ENCODE measurements around the gene POPDC3.
A peak's percentile ranks its signal among the peaks of the same experiment; 100 is the strongest.
"Not testable (repeated sequence)": the region's sequence is repeated elsewhere in the genome, so short reads cannot be mapped to it uniquely, and the experiment has no call there.

The POPDC3 gene

DNA sequence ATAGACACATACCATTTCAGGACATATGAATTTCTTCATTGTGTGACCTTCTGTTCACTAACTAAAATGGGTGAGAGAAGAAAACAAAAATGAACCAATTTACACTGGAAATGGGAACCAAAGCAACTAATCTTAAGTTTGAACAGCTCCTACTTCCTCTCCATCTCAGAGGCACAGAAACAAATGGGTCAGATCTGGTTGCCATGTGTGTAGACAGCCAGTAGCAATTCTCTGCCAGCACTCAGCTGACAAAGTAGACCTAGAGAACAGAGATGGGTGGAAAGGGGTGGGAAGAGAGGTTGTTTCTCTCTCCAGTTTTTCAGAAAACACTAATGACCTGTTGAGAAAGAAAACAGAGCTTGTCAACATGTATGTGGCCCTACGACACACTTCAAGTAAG is 14.3 kb upstream of the POPDC3 start:
- DNase-seq, result no peak

- DNase-seq, result no peak
Measured at GRCh38 chr6:105193647-105194046, 13.8 kb upstream of the POPDC3 start.

- DNase-seq, result no peak
Measured at GRCh38 chr6:105192707-105193465, 13.1 kb upstream of the POPDC3 start.

DNA sequence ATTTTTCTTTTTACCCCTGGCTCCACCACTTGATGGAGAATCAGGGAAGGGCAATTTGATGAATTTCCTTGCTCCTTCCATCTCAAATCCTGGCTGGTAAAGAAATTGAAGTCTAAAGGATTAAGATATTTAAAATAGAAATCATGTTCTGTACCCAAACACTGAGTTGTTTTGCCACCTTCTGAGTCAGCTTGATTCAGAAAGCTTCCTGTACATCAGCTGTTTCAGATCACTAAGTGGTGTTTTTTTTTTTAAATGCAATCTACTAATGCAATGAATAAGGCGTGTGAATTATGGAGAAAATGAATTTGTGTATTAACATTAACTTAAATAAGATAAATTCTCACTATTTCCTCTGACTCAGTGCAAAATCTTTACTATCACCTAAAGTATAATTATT is 11.5 kb upstream of the POPDC3 start:
- no peak for DNase-seq

GRCh38 chr6:105189026-105189820 is 9.4 kb upstream of the POPDC3 start:
- DNase-seq, result no peak

DNA sequence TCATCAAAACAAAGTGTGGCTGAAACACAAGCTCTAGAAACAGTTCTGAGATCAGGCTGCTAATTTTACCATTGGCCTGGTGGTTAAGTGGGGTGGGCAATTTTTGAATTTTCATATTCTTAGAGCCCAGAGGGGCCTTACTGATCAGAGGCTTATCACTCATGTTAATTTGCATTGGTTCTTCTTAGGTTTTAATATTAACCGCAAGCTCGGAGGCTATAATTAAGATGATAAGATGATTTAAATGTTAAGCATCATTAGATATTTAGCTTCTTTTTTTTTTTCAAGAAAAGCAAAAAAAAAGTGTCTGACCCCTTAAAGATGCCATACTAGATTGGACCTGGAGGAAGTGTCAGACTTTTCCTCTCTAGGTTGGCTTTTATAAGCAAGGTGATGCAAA is 8.4 kb upstream of the POPDC3 start:
- no peak for DNase-seq

DNA sequence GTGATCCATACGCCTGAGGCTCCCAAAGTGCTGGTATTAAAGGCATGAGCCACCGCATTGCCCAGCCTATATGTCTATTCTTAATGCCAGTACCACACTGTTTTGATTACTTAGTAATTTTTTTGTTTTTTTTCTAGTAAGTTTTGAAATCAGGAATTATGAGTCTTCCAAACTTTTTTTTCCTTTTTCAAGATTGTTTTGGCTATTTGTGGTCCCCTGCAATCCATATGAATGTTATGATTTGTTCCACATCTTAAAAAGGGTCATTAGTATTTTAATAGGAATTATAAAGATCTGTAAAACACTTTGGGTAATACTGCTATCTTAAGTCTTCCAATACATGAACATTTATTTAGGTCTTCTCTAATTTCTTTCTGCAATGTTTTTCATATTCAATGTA is 6.8 kb upstream of the POPDC3 start:
- no peak for DNase-seq

DNA sequence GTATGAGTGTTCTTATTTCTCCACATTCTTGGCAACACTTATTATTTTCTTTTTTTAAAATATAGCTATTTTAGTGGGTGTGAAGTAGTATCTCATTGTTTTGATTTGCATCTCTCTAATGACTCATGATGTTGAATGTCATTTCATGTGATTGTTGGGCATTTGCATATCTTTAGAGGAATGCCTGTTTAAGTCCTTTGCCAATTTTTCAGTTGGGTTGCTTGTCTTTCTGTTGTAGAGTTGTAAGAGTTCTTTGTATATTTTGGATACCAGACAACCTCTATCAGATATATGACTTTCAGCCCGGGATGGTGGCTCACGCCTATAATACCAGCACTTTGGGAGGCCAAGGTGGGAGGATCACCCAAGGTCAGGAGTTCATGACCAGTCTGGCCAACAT is 5.1 kb upstream of the POPDC3 start:
- DNase-seq, result no peak

- no peak for DNase-seq
Measured at GRCh38 chr6:105181981-105182515, 2.2 kb upstream of the POPDC3 start.

DNA sequence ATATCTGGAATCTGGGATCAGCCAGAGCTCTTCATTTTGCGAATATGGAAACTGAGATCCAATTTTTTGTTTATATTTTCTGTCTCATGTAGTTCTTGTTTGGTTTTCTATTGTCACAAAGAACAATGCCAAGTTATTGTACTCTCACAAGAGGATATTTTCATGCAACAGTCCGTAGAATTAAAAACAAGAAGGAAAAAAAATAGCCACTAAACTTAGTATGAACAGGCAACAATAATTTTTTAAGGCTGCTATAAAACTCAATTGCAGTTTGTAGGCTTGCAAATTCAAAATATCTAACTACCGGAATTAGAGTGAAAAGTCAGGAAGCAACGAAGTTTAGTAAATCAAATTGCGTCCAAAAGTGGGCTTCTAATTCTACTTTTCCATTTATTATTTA is 1.2 kb downstream of the POPDC3 start:
- no peak for DNase-seq

DNA sequence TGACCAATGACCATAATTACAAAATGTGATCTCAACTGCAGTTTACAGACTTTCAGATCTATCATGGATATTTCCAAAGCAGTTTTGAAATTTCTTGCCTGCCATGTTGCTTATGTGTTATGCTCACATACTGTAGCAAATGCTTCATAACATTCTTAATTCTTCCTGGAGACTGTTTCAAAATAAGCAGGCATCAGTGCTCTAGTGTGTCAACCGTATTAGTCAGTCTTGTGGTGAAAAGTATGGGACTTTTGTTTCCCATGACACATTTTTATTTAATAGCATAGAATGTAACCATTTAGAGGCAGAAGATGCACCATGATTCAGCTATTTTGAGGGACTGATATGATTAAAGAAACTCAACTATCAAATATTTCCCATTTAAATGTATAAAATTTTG is 1.7 kb downstream of the POPDC3 start:
- DNase-seq, result peak; percentile 9

- DNase-seq, result no peak
Measured at GRCh38 chr6:105177556-105177955, 2.3 kb downstream of the POPDC3 start.

GRCh38 chr6:105174512-105174911 is 5.3 kb downstream of the POPDC3 start:
- DNase-seq, result no peak

DNA sequence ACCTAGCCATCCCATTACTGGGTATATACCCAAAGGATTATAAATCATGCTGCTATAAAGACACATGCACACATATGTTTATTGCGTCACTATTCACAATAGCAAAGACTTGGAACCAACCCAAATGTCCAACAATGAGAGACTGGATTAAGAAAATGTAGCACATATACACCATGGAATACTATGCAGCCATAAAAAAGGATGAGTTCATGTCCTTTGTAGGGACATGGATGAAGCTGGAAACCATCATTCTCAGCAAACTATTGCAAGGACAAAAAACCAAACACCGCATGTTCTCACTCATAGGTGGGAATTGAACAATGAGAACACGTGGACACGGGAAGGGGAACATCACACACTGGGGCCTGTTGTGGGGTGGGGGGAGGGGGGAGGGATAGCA is 7.3 kb downstream of the POPDC3 start:
- not testable (repeated sequence) for DNase-seq

DNA sequence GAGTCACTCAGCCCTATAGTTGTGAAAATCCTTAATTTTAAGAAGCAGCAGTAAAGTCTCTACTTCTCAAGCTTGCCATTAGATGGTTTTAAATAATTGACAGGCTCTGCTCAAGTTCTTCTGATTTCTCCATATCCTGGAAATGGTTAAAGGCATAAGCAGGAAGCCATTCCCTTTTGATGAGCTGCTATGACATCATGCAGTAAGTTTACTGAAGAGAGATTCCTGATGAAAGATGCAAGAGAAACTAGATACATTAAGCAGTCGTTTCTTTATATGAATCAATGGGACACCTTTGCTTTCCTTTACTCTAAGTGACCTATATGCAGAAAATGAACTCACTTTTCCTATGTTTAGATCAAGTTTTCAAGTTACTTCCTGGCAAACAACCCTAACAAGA is 9.8 kb downstream of the POPDC3 start:
- no peak for DNase-seq

DNA sequence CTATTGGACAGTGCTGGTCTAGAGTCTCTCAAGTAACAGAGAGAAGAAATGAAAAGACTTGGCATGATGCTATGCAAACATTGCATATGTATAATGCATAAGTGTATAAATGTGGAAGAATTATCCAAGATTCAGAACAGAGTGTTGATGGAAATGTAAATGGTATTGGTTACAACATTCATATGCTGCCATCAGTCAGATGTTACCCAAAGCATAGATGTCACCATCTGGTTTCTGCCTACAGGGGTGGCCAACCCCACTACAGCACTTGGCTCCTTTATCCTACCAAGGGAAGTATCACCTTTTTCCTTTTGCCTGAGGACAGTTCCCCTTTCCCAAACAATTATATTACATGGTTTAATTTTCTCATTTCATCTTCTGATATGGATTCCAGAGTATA is 11.9 kb downstream of the POPDC3 start:
- DNase-seq, result no peak

DNA sequence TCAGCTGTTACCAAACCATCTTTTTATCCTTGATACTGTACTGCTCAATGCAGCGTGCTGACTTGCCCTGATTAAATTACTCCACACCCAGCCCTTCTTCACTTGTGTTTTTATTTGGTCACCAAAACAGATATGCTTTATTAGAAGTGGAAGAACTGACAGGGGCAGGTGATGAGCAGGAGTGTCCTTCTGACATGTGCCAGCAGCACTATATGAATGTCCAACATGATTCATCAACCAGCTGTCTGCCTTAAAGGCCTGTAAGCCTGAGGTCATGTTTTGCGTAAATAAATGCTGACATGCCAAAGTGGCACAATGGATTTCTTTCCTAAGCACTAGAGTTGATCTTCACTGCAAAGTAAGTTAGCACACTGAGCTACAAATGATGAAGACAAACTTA is 15.4 kb downstream of the POPDC3 start:
- DNase-seq, result no peak

DNA sequence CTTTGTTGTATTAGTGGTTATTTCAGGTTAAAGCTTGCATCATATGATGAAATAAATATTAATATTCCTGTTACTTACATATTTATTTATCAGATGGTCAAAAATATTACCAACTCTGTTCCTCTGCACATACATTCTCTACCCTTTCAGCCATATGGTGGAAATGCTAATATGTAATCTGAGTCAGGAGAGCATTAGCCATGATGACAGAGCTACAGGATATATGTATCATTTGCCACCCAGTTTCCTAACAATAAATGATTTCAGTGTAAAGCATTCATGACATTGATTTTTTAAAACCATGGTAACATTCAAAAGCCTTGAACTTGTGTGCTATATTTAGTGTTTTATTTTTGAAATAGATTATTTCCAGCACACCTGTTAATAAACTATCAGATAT is 16.6 kb downstream of the POPDC3 start:
- DNase-seq, result no peak

GRCh38 chr6:105162377-105162776 is 17.4 kb downstream of the POPDC3 start:
- DNase-seq, result no peak

- DNase-seq, result no peak
Measured at GRCh38 chr6:105161421-105161820, 18.4 kb downstream of the POPDC3 start.

DNA sequence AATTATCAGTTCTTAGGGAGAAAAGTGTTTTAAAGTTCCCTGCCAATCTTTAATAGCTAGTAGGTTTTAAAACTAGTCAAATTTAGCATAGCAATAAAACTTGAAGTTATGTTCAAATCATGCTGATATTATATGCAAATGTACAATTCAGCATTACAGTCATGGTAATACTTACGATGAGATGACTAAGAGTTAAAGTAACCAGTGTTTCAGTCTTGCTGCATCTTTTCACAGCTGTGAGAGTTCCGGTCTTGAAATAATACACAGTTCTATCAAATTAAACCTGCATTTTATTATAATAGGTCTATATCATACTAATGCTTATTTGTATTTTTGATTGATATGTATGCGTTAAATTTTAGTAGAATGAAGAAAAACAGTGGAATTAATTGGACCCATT is 26.1 kb downstream of the POPDC3 start:
- no peak for DNase-seq

DNA sequence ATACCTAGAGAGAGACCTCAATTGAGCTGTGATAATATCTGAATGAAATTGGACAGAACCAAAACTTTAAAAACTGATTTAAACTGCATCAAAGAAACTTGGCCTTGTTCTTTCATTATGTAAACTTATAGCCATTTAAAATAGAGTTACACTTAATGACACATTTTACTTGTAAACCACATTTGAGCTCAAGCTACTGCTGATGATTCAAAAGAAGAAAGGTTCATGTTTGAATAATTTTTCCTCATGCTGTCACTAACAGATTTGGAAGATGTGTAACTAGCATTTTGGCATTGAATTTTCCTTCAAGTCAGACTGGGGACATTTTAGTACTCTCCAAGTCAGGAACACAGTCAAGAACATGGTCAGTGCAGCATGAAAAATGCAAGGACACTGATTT is 26.9 kb downstream of the POPDC3 start:
- no peak for DNase-seq

DNA sequence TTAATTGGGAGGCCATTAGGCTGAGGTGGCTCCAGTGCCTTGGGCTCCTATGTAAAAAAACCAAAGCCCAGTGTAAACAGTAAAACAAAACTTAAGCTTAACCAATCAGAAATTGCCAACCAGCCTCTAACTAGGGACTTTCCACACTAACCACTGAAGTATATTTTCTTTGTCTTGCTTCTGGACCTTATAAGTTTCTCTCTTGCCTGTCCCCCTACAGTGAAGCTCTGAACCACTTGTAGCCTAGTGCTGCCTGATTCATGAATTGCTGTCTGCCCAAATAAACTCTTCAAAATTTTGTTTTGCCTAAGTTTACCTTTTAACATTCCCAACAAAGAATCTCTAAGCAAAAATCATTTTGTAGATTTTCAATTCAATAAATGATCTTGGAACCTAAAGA is 28.2 kb downstream of the POPDC3 start:
- DNase-seq, result peak; percentile 8

DNA sequence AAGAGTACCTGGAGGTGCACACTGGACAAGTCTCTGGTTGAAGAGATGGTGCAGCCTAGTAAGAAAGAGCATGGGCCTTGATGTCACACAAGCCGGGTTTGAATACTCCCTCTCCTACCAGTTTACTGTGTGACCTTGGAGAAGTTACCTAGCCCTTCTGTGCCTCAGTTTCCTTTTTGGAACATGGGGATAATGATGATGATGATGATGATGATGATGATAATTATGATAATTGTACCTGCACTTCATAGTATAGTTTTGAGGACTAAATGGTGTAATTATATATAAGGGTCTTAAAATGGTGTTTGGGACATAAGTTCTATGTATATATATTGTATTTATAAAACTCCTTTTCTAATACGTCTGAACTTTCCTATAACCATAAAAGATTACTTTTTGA is 41.7 kb downstream of the POPDC3 start:
- DNase-seq, result no peak
